Heart right ventricle (tissue), 16 donors: ENCODE data around the gene CYB561. TPM values are rescaled to one million over a fixed set of nuclear protein-coding genes. Genes with fewer than 3 reads are reported as not detected.

ENCODE experiments used
- ATAC-seq, 8 donors: fragments of 200-7000 bp; cut with Tn5 transposase; one replicate each; pipeline ENCODE4 v1.9.1; 2020; ENCODE audit warnings: mild to moderate bottlenecking in 8 of 8, moderate library complexity in 8 of 8, moderate number of reproducible peaks in 1 of 8
- DNase-seq, 2 donors: peaks; one replicate each; pipeline ENCODE4 v3.0.0-alpha.2; 2020
- H3K27ac ChIP-seq, 10 donors: fragments of 200-600 bp; sonication (generic) in 2 of 10; one replicate each; pipeline versions ENCODE4 v1.5.0 to v1.8.0; 2020 to 2022; ENCODE audit warnings: mild to moderate bottlenecking in 3 of 10
- H3K27me3 ChIP-seq, 7 donors: fragments of 200-600 bp; one replicate each; pipeline ENCODE4 v1.8.0; 2021 to 2022; ENCODE audit warnings: mild to moderate bottlenecking in 2 of 7
- H3K36me3 ChIP-seq, 9 donors: fragments of 200-600 bp; sonication (generic) in 1 of 9; one replicate each; pipeline versions ENCODE4 v1.5.0 to v1.8.0; 2020 to 2022; ENCODE audit warnings: mild to moderate bottlenecking in 2 of 9
- H3K4me1 ChIP-seq, 9 donors: fragments of 200-600 bp; sonication (generic) in 1 of 9; one replicate each; pipeline versions ENCODE4 v1.5.0 to v1.8.0; 2020 to 2022; ENCODE audit warnings: mild to moderate bottlenecking in 4 of 9
- H3K4me3 ChIP-seq, 10 donors: fragments of 200-600 bp; sonication (generic) in 2 of 10; one replicate each; pipeline versions ENCODE4 v1.5.0 to v1.8.0; 2020 to 2022; ENCODE audit warnings: mild to moderate bottlenecking in 7 of 10, moderate library complexity in 2 of 10
- H3K9me3 ChIP-seq, 11 donors: fragments of 200-600 bp in 10 of 11; sonication (generic) in 2 of 11; one replicate each; pipeline versions ENCODE4 v1.5.0 to v1.8.0; 2013 to 2022; ENCODE audit warnings: mild to moderate bottlenecking in 2 of 11, control low read depth in 1 of 11, moderate library complexity in 1 of 11
- CTCF ChIP-seq, 9 donors: fragments of 200-600 bp; sonication (generic) in 2 of 9; IDR thresholded peaks; one replicate each; pipeline versions ENCODE4 v1.5.0 to v1.8.0; 2021 to 2022; ENCODE audit warnings: antibody characterized with exemption in 9 of 9, mild to moderate bottlenecking in 5 of 9, moderate library complexity in 1 of 9
- WGBS, 2 donors: extraction: QIAGEN DNeasy Blood & Tissue Kit; methylation state at CpG; one replicate each; pipeline ENCODE4 v1.1.7; 2013; ENCODE audit warnings: inconsistent platforms in 1 of 2; 5-methylcytosine and 5-hydroxymethylcytosine counted together
- intact Hi-C, 10 donors: fragments of 100-400 bp; cut with DNase I; formaldehyde crosslinking; loops; one replicate each; pipeline versions ENCODE4 v1.11.1 to v1.14.2; 2022
- polyA plus RNA-seq, 2 donors: library from polyadenylated mRNA; stranded (reverse); fragments of 200-250 nt; gene quantifications; one replicate each; pipeline ENCODE4 v1.2.3, GENCODE V29; 2013
- total RNA-seq, 10 donors: library from RNA; stranded (reverse); fragmentation: NEBNext Ultra II Directional in 3 of 10; extraction: Animal tissue kit (Norgen Biotek cat#: 25700) in 3 of 10; gene quantifications; one replicate each; pipeline versions ENCODE4 v1.2.1 to v1.2.4, GENCODE V29; 2021 to 2023
- donor health status: Arrhythmogenic right ventricular cardiomyopathy.
- donor health status: ischemic (EF 13 %, LVEDD 7.1; RV severe dilation, severe dysfunction).
- donor health status: healthy with polysubstance abuse.
- donor health status: DM: no; HTN: yes; CAD: no.
- donor health status: DM: no; HTN: no; CAD: no.
- donor health status: ischemic (EF 25% LVEDD 6.9; RV normal size, moderate dysfunction).
- donor health status: ischemic (EF 25% LVEDD 5.7; RV mildly dilated, moderate dysfunction).
- donor health status: healthy.
- donor health status: DM: yes; HTN: yes; CAD: no.
- donor health status: Ischemic cardiomyopathy.
- donor health status: ischemic (EF 35%, LVEDD 5.7; RV mildly dilated, moderate dysfunction).
- donor health status: nonischemic (EF 11% LVEDD 7.7; RV severe dilation, severe dysfunction).
- donor health status: DM: yes; HTN: yes; CAD: no.
- donor health status: PGD.
- donor health status: ischemic (EF 29% LVEDD 5.4; RV normal size, mild dysfunction).
- donor health status: nonischemic (EF 23%, LVEDD 6.1; RV moderate dilation, normal function).

The CYB561 gene
- total and polyA plus RNA-seq, 12 donors = 5.5 to 22.8 (median 8.5) TPM

- DNase-seq (no peak), ATAC-seq (no peak)
- H3K4me3 ChIP-seq = no peak overlapping the region
- H3K27me3 ChIP-seq = peaks cover 0 to 33% (median 6%) of the 10 kb centered on the region in 7 donors
- intact Hi-C loops = loop anchor here in 2 of 10 donors (5.0 to 10.0 kb wide), 2 partner anchors 127 to 1915 kb away; no protein-coding TSS in a partner anchor
- WGBS, 2 donors = 88 to 93% methylated on average over 21 of the region's 21 CpGs
- peaks cover 0 to 54% (median 6%) of the 10 kb centered on the region in 9 donors for H3K36me3 ChIP-seq
- no peaks in the 10 kb centered on the region for H3K9me3 ChIP-seq
- TF ChIP-seq CTCF (IDR thresholded peaks at IDR 0.05) = no peak
- H3K4me1 ChIP-seq = peaks cover 11 to 50% (median 40%) of the 10 kb centered on the region in 9 donors
- no peak overlapping the region for H3K27ac ChIP-seq
These were observed 34.2 kb upstream of the CYB561 start for GRCh38 chr17:63480192-63480784.

DNA sequence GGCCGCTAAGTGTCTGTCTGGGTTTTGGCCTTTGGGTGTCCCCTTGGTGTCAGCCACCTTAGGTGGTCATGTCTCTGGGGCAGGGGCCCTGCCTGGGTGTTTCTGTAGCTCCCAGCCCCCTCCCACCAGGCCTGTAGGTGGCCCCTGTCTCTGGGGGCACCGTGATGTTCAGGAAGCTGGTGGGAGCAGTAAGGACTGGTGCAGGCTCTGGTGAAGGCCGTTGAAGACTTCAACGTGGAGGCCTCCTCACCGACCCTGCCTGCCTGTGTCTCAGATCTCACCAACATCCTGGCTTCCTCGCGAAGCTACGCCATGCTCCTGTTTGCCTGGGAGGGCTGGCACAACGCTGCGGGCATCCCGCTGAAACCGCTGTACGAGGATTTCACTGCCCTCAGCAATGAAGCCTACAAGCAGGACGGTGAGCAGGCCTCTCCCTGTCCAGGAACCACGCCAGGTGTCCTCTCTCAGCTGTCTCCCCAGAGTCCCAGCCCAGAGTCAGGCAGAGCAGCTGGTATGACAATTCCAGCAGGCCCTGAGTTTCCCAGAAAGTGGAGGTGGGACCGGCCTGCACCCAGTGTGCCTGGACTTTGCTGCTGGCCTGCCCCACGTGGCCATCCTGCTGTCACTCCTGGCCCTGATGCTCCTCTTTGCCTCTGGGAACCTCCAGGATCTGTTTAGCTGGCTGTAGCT is 33.5 kb upstream of the CYB561 start:
- Histone ChIP-seq H3K27me3 (peaks cover 0 to 39% (median 6%) of the 10 kb centered on the region in 7 donors), H3K36me3 (peaks cover 0 to 48% (median 6%) of the 10 kb centered on the region in 9 donors), H3K27ac (no peak overlapping the region), H3K4me1 (peaks cover 12 to 56% (median 47%) of the 10 kb centered on the region in 9 donors), H3K9me3 (no peaks in the 10 kb centered on the region), H3K4me3 (peak overlapping the region in 3 of 10 donors; percentile 61 to 65 (median 64))
- 85 to 86% methylated on average over 17 of the region's 17 CpGs for WGBS, 2 donors
- intact Hi-C loops = loop anchor here (1.0 to 10.0 kb wide), 10 partner anchors 37 to 1915 kb away; partner anchors contain the start of gene DCAF7 (in 1 of the 10)
- TF ChIP-seq CTCF (IDR thresholded peaks at IDR 0.05) = no peak
- no peak for DNase-seq
- ATAC-seq = no peak

GRCh38 chr17:63478814-63479494 is 32.8 kb upstream of the CYB561 start:
- H3K4me3 ChIP-seq = peak overlapping the region in 8 of 10 donors; percentile 21 to 66 (median 61)
- intact Hi-C loops = loop anchor here (1.0 to 10.0 kb wide), 9 partner anchors 37 to 128 kb away; partner anchors contain the start of gene DCAF7 (in 1 of the 10)
- DNase-seq (peak; percentile 77 to 80), ATAC-seq (peak; percentile 60 to 82 (median 77))
- no peaks in the 10 kb centered on the region for H3K9me3 ChIP-seq
- 42 to 48% methylated on average over 16 of the region's 16 CpGs for WGBS, 2 donors
- peak overlapping the region in 1 of 10 donors; percentile 49 for H3K27ac ChIP-seq
- H3K4me1 ChIP-seq = peaks cover 13 to 62% (median 52%) of the 10 kb centered on the region in 9 donors
- peaks cover 0 to 40% (median 6%) of the 10 kb centered on the region in 7 donors for H3K27me3 ChIP-seq
- peaks cover 0 to 41% (median 6%) of the 10 kb centered on the region in 9 donors for H3K36me3 ChIP-seq
- peak; percentile 49 to 85 (median 80) for TF ChIP-seq CTCF (IDR thresholded peaks at IDR 0.05)
